GM21526 (cell line): ENCODE data around the gene OR5AP2.
"Not testable (repeated sequence)": the region's sequence is repeated elsewhere in the genome, so short reads cannot be mapped to it uniquely, and the experiment has no call there.

Experiments
- ATAC-seq: cut with Tn5 transposase; IDR thresholded peaks from one replicate; pipeline ENCODE4 v1.9.1; 2021; ENCODE audit warnings: moderate library complexity; ENCODE audit not compliant: unreplicated experiment, low FRiP score

OR5AP2 gene

GRCh38 chr11:56642339-56642738 is at the start of gene OR5AP2:
OR5AP2 (minus strand) TSS chr11:56642439; CDS start chr11:56642439, 0 bp downstream.
- ATAC-seq = no peak

- not testable (repeated sequence) for ATAC-seq
Observed at GRCh38 chr11:56691179-56691578, 48.9 kb upstream of the OR5AP2 start.

GRCh38 chr11:56688554-56689100 is 46.4 kb upstream of the OR5AP2 start:
- no peak for ATAC-seq

- ATAC-seq = no peak
Observed at GRCh38 chr11:56670984-56671383, 28.7 kb upstream of the OR5AP2 start.

GRCh38 chr11:56663386-56663785 is 21.1 kb upstream of the OR5AP2 start, which contains the start of gene OR5AR1:
OR5AR1 (plus strand) TSS chr11:56663686; CDS start chr11:56663686, 0 bp downstream.
- ATAC-seq = no peak

GRCh38 chr11:56659755-56660154 is 17.5 kb upstream of the OR5AP2 start:
- ATAC-seq = no peak

- ATAC-seq = no peak
Observed at GRCh38 chr11:56637500-56637899, 4.7 kb downstream of the OR5AP2 start.

GRCh38 chr11:56636861-56637260 is 5.4 kb downstream of the OR5AP2 start:
- ATAC-seq = no peak

- ATAC-seq = no peak
Observed at GRCh38 chr11:56632329-56632728, 9.9 kb downstream of the OR5AP2 start.

- ATAC-seq = no peak
Observed at GRCh38 chr11:56625946-56626345, 16.3 kb downstream of the OR5AP2 start.

- no peak for ATAC-seq
Observed at GRCh38 chr11:56624661-56625110, 17.6 kb downstream of the OR5AP2 start.

- no peak for ATAC-seq
Observed at GRCh38 chr11:56611174-56611573, 31.1 kb downstream of the OR5AP2 start.

- not testable (repeated sequence) for ATAC-seq
Observed at GRCh38 chr11:56592088-56592717, 50.0 kb downstream of the OR5AP2 start.
